Raji (cell line): Measurements from ENCODE around the gene CLEC1A.

Experiments used
- POLR2A ChIP-seq: IDR thresholded peaks from 2 replicates; pipeline ENCODE4 v1.6.1; 2011; ENCODE audit warnings: low read depth, low read length, control low read depth; ENCODE audit not compliant: insufficient read depth

Gene CLEC1A

GRCh38 chr12:10113920-10114319, 15.1 kb upstream of the CLEC1A start:
- no peak for TF ChIP-seq POLR2A

- TF ChIP-seq POLR2A = no peak
Measured at GRCh38 chr12:10113075-10113474, 14.3 kb upstream of the CLEC1A start.

GRCh38 chr12:10111451-10111850, 12.7 kb upstream of the CLEC1A start:
- no peak for TF ChIP-seq POLR2A

GRCh38 chr12:10110256-10110844, 11.6 kb upstream of the CLEC1A start:
- no peak for TF ChIP-seq POLR2A

GRCh38 chr12:10102322-10102721, 3.5 kb upstream of the CLEC1A start:
- no peak for TF ChIP-seq POLR2A

GRCh38 chr12:10101648-10102220, 2.9 kb upstream of the CLEC1A start:
- TF ChIP-seq POLR2A = no peak

- no peak for TF ChIP-seq POLR2A
Measured at GRCh38 chr12:10101042-10101579, 2.3 kb upstream of the CLEC1A start.

- no peak for TF ChIP-seq POLR2A
Measured at GRCh38 chr12:10097521-10097920, 1.3 kb downstream of the CLEC1A start.

- TF ChIP-seq POLR2A = no peak
Measured at GRCh38 chr12:10095971-10096370, 2.8 kb downstream of the CLEC1A start.

- no peak for TF ChIP-seq POLR2A
Measured at GRCh38 chr12:10094646-10095395, 4.0 kb downstream of the CLEC1A start.

GRCh38 chr12:10088955-10089900, 9.6 kb downstream of the CLEC1A start:
- no peak for TF ChIP-seq POLR2A

GRCh38 chr12:10088031-10088430, 10.8 kb downstream of the CLEC1A start:
- no peak for TF ChIP-seq POLR2A

- TF ChIP-seq POLR2A = no peak
Measured at GRCh38 chr12:10086387-10086786, 12.4 kb downstream of the CLEC1A start.

- TF ChIP-seq POLR2A = no peak
Measured at GRCh38 chr12:10084733-10085132, 14.1 kb downstream of the CLEC1A start.

GRCh38 chr12:10082117-10082874, 16.5 kb downstream of the CLEC1A start:
- no peak for TF ChIP-seq POLR2A

GRCh38 chr12:10075451-10075850, 23.3 kb downstream of the CLEC1A start:
- no peak for TF ChIP-seq POLR2A
